Tibial artery (tissue), 4 donors: ENCODE results near the gene VPS13D.

Experiments used
- DNase-seq, 2 donors: peaks; one replicate each; pipeline ENCODE4 v3.0.0-alpha.2; 2019
- H3K27ac ChIP-seq, 2 donors: fragments of 200-600 bp; sonication (generic) in 1 of 2; 1 replicate in 1 of 2; 2 replicates in 1 of 2; pipeline ENCODE4 v1.5.1; 2018 to 2019; ENCODE audit warnings: mild to moderate bottlenecking in 1 of 2
- H3K27me3 ChIP-seq, 2 donors: fragments of 200-600 bp; sonication (generic) in 1 of 2; one replicate each; pipeline versions ENCODE4 v1.5.1 to v1.6.0; 2016 to 2019
- H3K36me3 ChIP-seq, 3 donors: fragments of 200-600 bp; sonication (generic) in 2 of 3; one replicate each; pipeline ENCODE4 v1.5.1; 2016 to 2019; ENCODE audit warnings: mild to moderate bottlenecking in 2 of 3
- H3K4me1 ChIP-seq, 4 donors: fragments of 200-600 bp; sonication (generic) in 2 of 4; 1 replicate in 3 of 4; 2 replicates in 1 of 4; pipeline ENCODE4 v1.5.1; 2016 to 2019
- H3K4me3 ChIP-seq, 2 donors: fragments of 200-600 bp; sonication (generic) in 1 of 2; 1 replicate in 1 of 2; 2 replicates in 1 of 2; pipeline ENCODE4 v1.5.1; 2018 to 2019; ENCODE audit warnings: mild to moderate bottlenecking in 2 of 2
- H3K9me3 ChIP-seq, 3 donors: fragments of 200-600 bp; sonication (generic) in 1 of 3; one replicate each; pipeline ENCODE4 v1.5.1; 2016 to 2019
- CTCF ChIP-seq, 2 experiments: fragments of 200-600 bp in 1 of 2; fragments of 450-650 bp in 1 of 2; IDR thresholded peaks; one replicate each; pipeline ENCODE4 v1.5.1; 2017 to 2019; ENCODE audit warnings: antibody characterized with exemption in 2 of 2, mild to moderate bottlenecking in 1 of 2, moderate library complexity in 1 of 2
- intact Hi-C: fragments of 100-400 bp; cut with DNase I; formaldehyde crosslinking; loops from one replicate; pipeline ENCODE4 v1.15.0; 2023; ENCODE audit warnings: low total_unique reads

VPS13D gene

GRCh38 chr1:12182410-12182984 is 47.3 kb upstream of the VPS13D start:
- H3K36me3 ChIP-seq: no peaks in the 10 kb centered on the region
- H3K27ac ChIP-seq: peak overlapping the region in 1 of 2 donors; percentile 6
- TF ChIP-seq CTCF (IDR thresholded peaks at IDR 0.05): no peak
- intact Hi-C loops: no loop called here
- DNase-seq: no peak
- peaks cover 0 to 51% of the 10 kb centered on the region in 2 donors for H3K27me3 ChIP-seq
- H3K4me1 ChIP-seq: peaks cover 0 to 26% (median 16%) of the 10 kb centered on the region in 4 donors
- no peaks in the 10 kb centered on the region for H3K9me3 ChIP-seq
- no peak overlapping the region for H3K4me3 ChIP-seq

- no peaks in the 10 kb centered on the region for H3K9me3 ChIP-seq
- H3K4me3 ChIP-seq: no peak overlapping the region
- DNase-seq: no peak
- H3K27ac ChIP-seq: peak overlapping the region; percentile 6 to 62
- no peak for TF ChIP-seq CTCF (IDR thresholded peaks at IDR 0.05)
- no peaks in the 10 kb centered on the region for H3K36me3 ChIP-seq
- intact Hi-C loops: no loop called here
- peaks cover 0 to 26% (median 16%) of the 10 kb centered on the region in 4 donors for H3K4me1 ChIP-seq
- H3K27me3 ChIP-seq: peaks cover 0 to 54% of the 10 kb centered on the region in 2 donors
These were observed 46.6 kb upstream of the VPS13D start for GRCh38 chr1:12183095-12183794.

- H3K36me3 ChIP-seq: no peaks in the 10 kb centered on the region
- no peaks in the 10 kb centered on the region for H3K9me3 ChIP-seq
- H3K27me3 ChIP-seq: peaks cover 0 to 54% of the 10 kb centered on the region in 2 donors
- peak overlapping the region; percentile 62 for H3K27ac ChIP-seq
- DNase-seq: peak; percentile 91
- H3K4me3 ChIP-seq: no peak overlapping the region
- no peak for TF ChIP-seq CTCF (IDR thresholded peaks at IDR 0.05)
- intact Hi-C loops: no loop called here
- H3K4me1 ChIP-seq: peaks cover 0 to 26% (median 16%) of the 10 kb centered on the region in 4 donors
These were observed 45.7 kb upstream of the VPS13D start for GRCh38 chr1:12184008-12184681.

DNA sequence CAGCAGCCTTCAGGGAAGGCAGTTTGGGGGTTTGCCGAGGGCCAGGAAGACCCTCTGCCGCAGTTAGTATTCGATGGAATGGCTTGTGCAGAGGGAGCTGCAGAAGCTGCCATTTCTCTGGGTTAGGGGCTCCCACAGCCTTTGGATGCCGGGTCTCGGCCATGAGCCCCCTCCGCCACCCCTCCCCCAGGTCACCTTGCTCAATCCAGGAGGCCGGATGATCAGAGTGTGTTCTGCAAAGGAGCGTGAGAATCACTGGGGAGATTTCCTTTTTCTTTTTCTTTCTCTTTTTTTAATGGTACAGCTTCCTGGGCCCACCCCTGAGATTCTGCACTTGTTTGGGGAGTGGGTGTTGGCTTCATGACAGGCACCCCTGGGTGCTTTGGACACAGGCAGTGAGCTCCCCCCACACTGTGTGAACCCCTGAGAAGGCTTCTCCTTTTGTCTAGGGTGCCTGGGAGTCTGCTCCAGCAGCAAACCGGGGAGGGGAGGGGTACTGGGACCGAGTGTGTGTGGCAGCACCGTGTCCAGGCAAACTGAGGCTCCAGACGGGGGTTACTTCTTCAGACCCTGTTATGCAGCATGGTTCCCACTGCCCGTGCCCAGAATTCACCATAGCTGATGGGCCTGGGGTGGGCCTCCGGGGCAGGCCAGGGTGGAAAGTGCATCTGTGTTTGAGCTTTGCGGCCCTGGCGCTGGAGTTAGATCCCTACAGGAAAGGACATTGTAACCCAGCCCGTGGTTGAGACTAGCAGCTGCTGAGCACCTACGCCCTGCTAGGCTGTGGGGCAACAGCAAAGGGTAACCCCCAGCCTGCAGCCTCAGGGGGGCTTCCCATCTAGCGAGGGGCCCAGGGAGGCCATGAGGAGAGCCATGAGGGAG is 44.6 kb upstream of the VPS13D start:
- no peaks in the 10 kb centered on the region for H3K9me3 ChIP-seq
- no peak overlapping the region for H3K4me3 ChIP-seq
- intact Hi-C loops: no loop called here
- H3K27ac ChIP-seq: peak overlapping the region; percentile 62
- no peak for DNase-seq
- no peaks in the 10 kb centered on the region for H3K36me3 ChIP-seq
- H3K4me1 ChIP-seq: peaks cover 0 to 26% (median 16%) of the 10 kb centered on the region in 4 donors
- H3K27me3 ChIP-seq: peaks cover 0 to 45% of the 10 kb centered on the region in 2 donors
- TF ChIP-seq CTCF (IDR thresholded peaks at IDR 0.05): no peak
